Adipocyte (in vitro differentiated cells): Measurements from ENCODE around the gene WASF2.

Experiments
- DNase-seq: peaks from one replicate; pipeline ENCODE4 v3.0.0-alpha.2; 2015; ENCODE audit warnings: low read depth
- H3K27me3 ChIP-seq: replicated peaks from 2 replicates; pipeline ENCODE4 v1.7.0; 2013; ENCODE audit warnings: mild to moderate bottlenecking, low read length, moderate library complexity; ENCODE audit not compliant: control insufficient read depth, insufficient read depth
- H3K36me3 ChIP-seq: 2 replicates; pipeline ENCODE4 v1.7.0; 2013; ENCODE audit warnings: low read length, mild to moderate bottlenecking, moderate library complexity; ENCODE audit not compliant: control insufficient read depth, insufficient read depth, severe bottlenecking
- H3K4me1 ChIP-seq: 2 replicates; pipeline ENCODE4 v1.7.0; 2013; ENCODE audit warnings: mild to moderate bottlenecking, low read length, moderate library complexity; ENCODE audit not compliant: control insufficient read depth, insufficient read depth
- H3K4me3 ChIP-seq: 2 replicates; pipeline ENCODE4 v1.7.0; 2013; ENCODE audit warnings: mild to moderate bottlenecking, low read length, moderate library complexity
- H3K9ac ChIP-seq: 2 replicates; pipeline ENCODE4 v1.7.0; 2013; ENCODE audit warnings: mild to moderate bottlenecking, low read length, moderate library complexity
- H3K9me3 ChIP-seq: 2 replicates; pipeline ENCODE4 v1.7.0; 2013; ENCODE audit warnings: mild to moderate bottlenecking, low read length, moderate library complexity; ENCODE audit not compliant: control insufficient read depth

The WASF2 gene

GRCh38 chr1:27519331-27520258 lies 29.6 kb upstream of the WASF2 start:
- Histone ChIP-seq H3K27me3 (no peaks in the 10 kb centered on the region), H3K9me3 (no peaks in the 10 kb centered on the region), H3K36me3 (no peaks in the 10 kb centered on the region), H3K9ac (no peak overlapping the region), H3K4me3 (no peak overlapping the region), H3K4me1 (peaks cover 32% of the 10 kb centered on the region)
- DNase-seq = no peak

GRCh38 chr1:27518808-27519207 lies 28.8 kb upstream of the WASF2 start:
- H3K36me3 ChIP-seq = no peaks in the 10 kb centered on the region

GRCh38 chr1:27517907-27518718 lies 28.1 kb upstream of the WASF2 start:
- Histone ChIP-seq H3K9ac (no peak overlapping the region), H3K27me3 (no peaks in the 10 kb centered on the region), H3K4me1 (peaks cover 27% of the 10 kb centered on the region), H3K9me3 (no peaks in the 10 kb centered on the region), H3K4me3 (no peak overlapping the region), H3K36me3 (no peaks in the 10 kb centered on the region)
- no peak for DNase-seq

More at GRCh38 chr1:27518808-27519207, 28.8 kb upstream of the WASF2 start:
- Histone ChIP-seq H3K9ac (no peak overlapping the region), H3K4me1 (peaks cover 30% of the 10 kb centered on the region), H3K27me3 (no peaks in the 10 kb centered on the region), H3K4me3 (no peak overlapping the region), H3K9me3 (no peaks in the 10 kb centered on the region)
- no peak for DNase-seq

GRCh38 chr1:27517301-27517700 lies 27.3 kb upstream of the WASF2 start:
- no peak for DNase-seq

GRCh38 chr1:27515626-27516025 lies 25.7 kb upstream of the WASF2 start:
- Histone ChIP-seq H3K9ac (no peak overlapping the region), H3K4me1 (peaks cover 8% of the 10 kb centered on the region), H3K9me3 (no peaks in the 10 kb centered on the region), H3K36me3 (no peaks in the 10 kb centered on the region), H3K4me3 (no peak overlapping the region), H3K27me3 (no peaks in the 10 kb centered on the region)
- no peak for DNase-seq

More at GRCh38 chr1:27517301-27517700, 27.3 kb upstream of the WASF2 start:
- H3K9me3 ChIP-seq = no peaks in the 10 kb centered on the region
- H3K9ac ChIP-seq = no peak overlapping the region
- H3K4me3 ChIP-seq = no peak overlapping the region
- no peaks in the 10 kb centered on the region for H3K36me3 ChIP-seq
- H3K27me3 ChIP-seq = no peaks in the 10 kb centered on the region
- H3K4me1 ChIP-seq = peaks cover 19% of the 10 kb centered on the region

GRCh38 chr1:27513958-27514357 lies 24.0 kb upstream of the WASF2 start:
- Histone ChIP-seq H3K9me3 (no peaks in the 10 kb centered on the region), H3K36me3 (no peaks in the 10 kb centered on the region), H3K9ac (no peak overlapping the region), H3K4me1 (peaks cover 8% of the 10 kb centered on the region), H3K4me3 (no peak overlapping the region), H3K27me3 (no peaks in the 10 kb centered on the region)
- DNase-seq = no peak

GRCh38 chr1:27513528-27513927 lies 23.6 kb upstream of the WASF2 start:
- no peaks in the 10 kb centered on the region for H3K36me3 ChIP-seq
- H3K4me3 ChIP-seq = no peak overlapping the region
- no peak for DNase-seq
- H3K4me1 ChIP-seq = peaks cover 8% of the 10 kb centered on the region
- H3K9me3 ChIP-seq = no peaks in the 10 kb centered on the region
- H3K27me3 ChIP-seq = no peaks in the 10 kb centered on the region
- H3K9ac ChIP-seq = no peak overlapping the region

- Histone ChIP-seq H3K27me3 (no peaks in the 10 kb centered on the region), H3K4me3 (no peak overlapping the region), H3K9ac (no peak overlapping the region), H3K36me3 (no peaks in the 10 kb centered on the region), H3K9me3 (no peaks in the 10 kb centered on the region), H3K4me1 (peaks cover 17% of the 10 kb centered on the region)
- no peak for DNase-seq
Measured at GRCh38 chr1:27509127-27510080, 19.4 kb upstream of the WASF2 start.

- no peak overlapping the region for H3K4me3 ChIP-seq
Measured at GRCh38 chr1:27507960-27508665, 18.1 kb upstream of the WASF2 start.

GRCh38 chr1:27506703-27507102 lies 16.7 kb upstream of the WASF2 start:
- Histone ChIP-seq H3K36me3 (no peaks in the 10 kb centered on the region), H3K9me3 (no peaks in the 10 kb centered on the region), H3K9ac (no peak overlapping the region), H3K4me1 (peaks cover 26% of the 10 kb centered on the region), H3K27me3 (no peaks in the 10 kb centered on the region), H3K4me3 (no peak overlapping the region)
- DNase-seq = no peak

More at GRCh38 chr1:27507960-27508665, 18.1 kb upstream of the WASF2 start:
- H3K4me1 ChIP-seq = peaks cover 24% of the 10 kb centered on the region
- no peak for DNase-seq
- H3K27me3 ChIP-seq = no peaks in the 10 kb centered on the region
- no peaks in the 10 kb centered on the region for H3K9me3 ChIP-seq
- H3K9ac ChIP-seq = no peak overlapping the region
- H3K36me3 ChIP-seq = no peaks in the 10 kb centered on the region
